CD14-positive monocyte (primary cell): Measurements from ENCODE around the gene APBA2. TPM values are rescaled to one million over a fixed set of nuclear protein-coding genes. Genes with fewer than 3 reads are reported as not detected.

Experiments used
- DNase-seq, 3 donors: peaks; one replicate each; pipeline ENCODE4 v3.0.0-alpha.2; 2011 to 2022
- H2AFZ ChIP-seq: 2 replicates; pipeline ENCODE4 v1.6.0; 2012; ENCODE audit warnings: mild to moderate bottlenecking, low read depth, low read length, inconsistent platforms; ENCODE audit not compliant: insufficient read depth, poor library complexity, severe bottlenecking
- H3K27ac ChIP-seq, 2 donors: 1 replicate in 1 of 2; 2 replicates in 1 of 2; pipeline ENCODE4 v1.5.1; 2012 to 2013; ENCODE audit warnings: low read length in 2 of 2, control low read depth in 1 of 2, inconsistent platforms in 1 of 2, low read depth in 1 of 2, mild to moderate bottlenecking in 1 of 2
- H3K27me3 ChIP-seq, 2 donors: one replicate each; pipeline versions ENCODE4 v1.6.0 to v1.6.1; 2011 to 2013; ENCODE audit warnings: low read length in 2 of 2; ENCODE audit not compliant: control insufficient read depth in 2 of 2, insufficient read depth in 2 of 2
- H3K36me3 ChIP-seq, 2 donors: replicated peaks in 1 of 2; 1 replicate in 1 of 2; 2 replicates in 1 of 2; pipeline versions ENCODE4 v1.5.1 to v1.6.1; 2012 to 2013; ENCODE audit warnings: low read length in 2 of 2, control low read depth in 1 of 2, inconsistent platforms in 1 of 2, mild to moderate bottlenecking in 1 of 2; ENCODE audit not compliant: insufficient read depth in 2 of 2, control insufficient read depth in 1 of 2
- H3K4me1 ChIP-seq, 2 donors: 1 replicate in 1 of 2; 2 replicates in 1 of 2; pipeline versions ENCODE4 v1.5.1 to v1.6.1; 2012 to 2013; ENCODE audit warnings: low read length in 2 of 2, control low read depth in 1 of 2, inconsistent platforms in 1 of 2, mild to moderate bottlenecking in 1 of 2, moderate library complexity in 1 of 2; ENCODE audit not compliant: insufficient read depth in 2 of 2, control insufficient read depth in 1 of 2
- H3K4me2 ChIP-seq: replicated peaks from 2 replicates; pipeline ENCODE3; 2012; ENCODE audit warnings: low read length, moderate library complexity, mild to moderate bottlenecking; ENCODE audit not compliant: poor library complexity, severe bottlenecking; ENCODE audit errors: extremely low read depth
- H3K4me3 ChIP-seq, 3 experiments: fragments of 200-600 bp in 1 of 3; sonication (generic) in 1 of 3; replicated peaks in 1 of 3; 1 replicate in 2 of 3; 2 replicates in 1 of 3; pipeline ENCODE4 v1.5.1; 2011 to 2013; ENCODE audit warnings: low read length in 3 of 3, mild to moderate bottlenecking in 3 of 3, control low read depth in 2 of 3, low read depth in 2 of 3, inconsistent platforms in 1 of 3, moderate library complexity in 1 of 3
- H3K79me2 ChIP-seq: 2 replicates; pipeline ENCODE4 v1.6.0; 2012; ENCODE audit warnings: mild to moderate bottlenecking, control low read depth, inconsistent platforms, low read length, moderate library complexity; ENCODE audit not compliant: insufficient read depth
- H3K9ac ChIP-seq: 2 replicates; pipeline ENCODE4 v1.6.0; 2017; ENCODE audit warnings: low read length, mild to moderate bottlenecking; ENCODE audit not compliant: insufficient read depth, poor library complexity, severe bottlenecking
- H3K9me3 ChIP-seq, 2 donors: replicated peaks in 1 of 2; 1 replicate in 1 of 2; 2 replicates in 1 of 2; pipeline versions ENCODE4 v1.5.1 to v1.6.1; 2012 to 2013; ENCODE audit warnings: low read length in 2 of 2, control low read depth in 1 of 2; ENCODE audit not compliant: control insufficient read depth in 1 of 2, insufficient read depth in 1 of 2
- H4K20me1 ChIP-seq: 2 replicates; pipeline ENCODE4 v1.6.0; 2012; ENCODE audit warnings: mild to moderate bottlenecking, low read length, control low read depth, moderate library complexity; ENCODE audit not compliant: insufficient read depth
- H3K27ac Mint-ChIP-seq, 7 donors: one replicate each; pipeline ENCODE4 v1.8.0; 2020; ENCODE audit warnings: mild to moderate bottlenecking in 7 of 7, mixed read lengths in 7 of 7, moderate library complexity in 6 of 7, inconsistent platforms in 2 of 7
- H3K27me3 Mint-ChIP-seq, 3 donors: one replicate each; pipeline ENCODE4 v1.8.0; 2021 to 2022; ENCODE audit warnings: low read depth in 3 of 3, mild to moderate bottlenecking in 3 of 3, mixed read lengths in 3 of 3, moderate library complexity in 3 of 3, inconsistent platforms in 1 of 3
- H3K36me3 Mint-ChIP-seq, 2 donors: one replicate each; pipeline ENCODE4 v1.8.0; 2020; ENCODE audit warnings: mixed read lengths in 2 of 2, inconsistent platforms in 1 of 2, mild to moderate bottlenecking in 1 of 2
- H3K4me1 Mint-ChIP-seq: one replicate; pipeline ENCODE4 v1.8.0; 2020; ENCODE audit warnings: mild to moderate bottlenecking, mixed read lengths
- H3K4me3 Mint-ChIP-seq, 2 donors: one replicate each; pipeline ENCODE4 v1.8.0; 2020; ENCODE audit warnings: mild to moderate bottlenecking in 2 of 2, mixed read lengths in 2 of 2, moderate library complexity in 1 of 2
- H3K9me3 Mint-ChIP-seq, 7 donors: one replicate each; pipeline ENCODE4 v1.8.0; 2020 to 2022; ENCODE audit warnings: mixed read lengths in 7 of 7, mild to moderate bottlenecking in 6 of 7, moderate library complexity in 6 of 7, inconsistent platforms in 2 of 7
- CTCF ChIP-seq: fragments of 200-600 bp; IDR thresholded peaks from one replicate; pipeline ENCODE4 v1.8.0; 2022; ENCODE audit warnings: antibody characterized with exemption, mild to moderate bottlenecking
- WGBS: methylation state at CpG from one replicate; pipeline ENCODE4 v1.1.5; 2013; ENCODE audit warnings: missing lambda C conversion rate; ENCODE audit not compliant: insufficient coverage; 5-methylcytosine and 5-hydroxymethylcytosine counted together
- intact Hi-C, 2 donors: fragments of 100-400 bp; cut with micrococcal nuclease; formaldehyde crosslinking; loops; one replicate each; pipeline versions ENCODE4 v1.15.0 to v1.15.1; 2023
- polyA plus RNA-seq, 3 donors: library from polyadenylated mRNA; depleted of rRNA in 1 of 3; unstranded in 2 of 3; stranded (reverse) in 1 of 3; fragments of 300-500 nt in 2 of 3; fragments of >200 nt in 1 of 3; fragmentation: Illumina TruSeq in 2 of 3; gene quantifications; 1 replicate in 2 of 3; 2 replicates in 1 of 3; pipeline ENCODE4 v1.2.3, GENCODE V29; 2012 to 2021

The APBA2 gene
- polyA plus RNA-seq, 3 donors: 0.30 TPM; not detected in 2

GRCh38 chr15:28920781-28921331 is 35.1 kb downstream of the APBA2 start:
- Mint-ChIP-seq H3K27ac (no peak overlapping the region), H3K4me3 (no peak overlapping the region), H3K36me3 (no peaks in the 10 kb centered on the region), H3K27me3 (peaks cover 7 to 15% (median 11%) of the 10 kb centered on the region in 3 donors), H3K9me3 (no peaks in the 10 kb centered on the region), H3K4me1 (no peaks in the 10 kb centered on the region)
- H3K9ac ChIP-seq: no peak overlapping the region
- H3K36me3 ChIP-seq: no peaks in the 10 kb centered on the region
- DNase-seq: no peak
- H3K4me1 ChIP-seq: no peaks in the 10 kb centered on the region
- H2AFZ ChIP-seq: no peak overlapping the region
- H3K79me2 ChIP-seq: no peaks in the 10 kb centered on the region
- H3K9me3 ChIP-seq: no peaks in the 10 kb centered on the region
- H3K4me2 ChIP-seq: no peak overlapping the region
- WGBS: 87% methylated on average over 3 of the region's 5 CpGs
- no peak overlapping the region for H3K4me3 ChIP-seq
- H3K27me3 ChIP-seq: no peaks in the 10 kb centered on the region
- TF ChIP-seq CTCF: no peak
- no peak overlapping the region for H3K27ac ChIP-seq
- no peaks in the 10 kb centered on the region for H4K20me1 ChIP-seq
- intact Hi-C loops: no loop called here

- intact Hi-C loops: no loop called here
- Mint-ChIP-seq H3K9me3 (no peaks in the 10 kb centered on the region), H3K36me3 (no peaks in the 10 kb centered on the region), H3K27me3 (peaks cover 6 to 16% (median 11%) of the 10 kb centered on the region in 3 donors), H3K4me1 (no peaks in the 10 kb centered on the region), H3K27ac (no peak overlapping the region), H3K4me3 (no peak overlapping the region)
- H4K20me1 ChIP-seq: no peaks in the 10 kb centered on the region
- TF ChIP-seq CTCF: no peak
- no peak for DNase-seq
- no peaks in the 10 kb centered on the region for H3K9me3 ChIP-seq
- no peak overlapping the region for H3K27ac ChIP-seq
- H3K4me1 ChIP-seq: no peaks in the 10 kb centered on the region
- WGBS: 74% methylated on average over 7 of the region's 10 CpGs
- H3K4me3 ChIP-seq: no peak overlapping the region
- H3K9ac ChIP-seq: no peak overlapping the region
- H3K79me2 ChIP-seq: no peaks in the 10 kb centered on the region
- H3K27me3 ChIP-seq: no peaks in the 10 kb centered on the region
- H2AFZ ChIP-seq: no peak overlapping the region
- no peaks in the 10 kb centered on the region for H3K36me3 ChIP-seq
- no peak overlapping the region for H3K4me2 ChIP-seq
Observed at GRCh38 chr15:28921336-28921735, 35.6 kb downstream of the APBA2 start.
